GM13976 (cell line): ENCODE measurements around the gene AQP5.

ENCODE experiments used
- DNase-seq: peaks from one replicate; pipeline ENCODE4 v3.0.0; 2012; ENCODE audit warnings: low spot score
- in situ Hi-C: fragments of 300-500 bp; cut with MboI; formaldehyde crosslinking; loops from one replicate; pipeline ENCODE4 v1.12.0; 2022; ENCODE audit warnings: low sequenced_read_pairs, mixed read lengths, inconsistent platforms; ENCODE audit not compliant: unreplicated experiment
- TF ChIP-seq, protein P1 (sequence below): IDR thresholded peaks from 2 replicates; pipeline ENCODE4 v1.5.1; 2012; ENCODE audit warnings: borderline replicate concordance, mild to moderate bottlenecking; ENCODE audit not compliant: insufficient read depth; ENCODE audit errors: extremely low read depth, missing control alignments, control extremely low read depth

The AQP5 gene

DNA sequence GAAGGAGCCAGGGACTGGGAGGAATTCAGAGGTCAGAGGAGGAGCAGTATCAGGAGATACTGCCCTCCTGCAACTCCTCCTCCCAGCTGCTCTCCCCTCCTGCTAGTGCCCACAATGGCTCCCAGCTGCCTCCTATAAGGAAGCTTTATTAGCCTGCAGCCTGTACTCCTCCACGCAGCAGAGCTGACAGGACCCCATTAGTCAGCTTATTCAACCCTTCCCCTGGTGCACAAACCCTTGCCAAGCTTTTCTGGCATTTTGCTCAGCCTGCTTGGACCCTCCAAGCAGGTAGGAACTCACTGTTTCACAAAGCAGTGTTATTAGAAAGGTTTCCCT lies 18.1 kb upstream of the AQP5 start:
- in situ Hi-C loops = no loop called here
- TF ChIP-seq, protein P1, sequence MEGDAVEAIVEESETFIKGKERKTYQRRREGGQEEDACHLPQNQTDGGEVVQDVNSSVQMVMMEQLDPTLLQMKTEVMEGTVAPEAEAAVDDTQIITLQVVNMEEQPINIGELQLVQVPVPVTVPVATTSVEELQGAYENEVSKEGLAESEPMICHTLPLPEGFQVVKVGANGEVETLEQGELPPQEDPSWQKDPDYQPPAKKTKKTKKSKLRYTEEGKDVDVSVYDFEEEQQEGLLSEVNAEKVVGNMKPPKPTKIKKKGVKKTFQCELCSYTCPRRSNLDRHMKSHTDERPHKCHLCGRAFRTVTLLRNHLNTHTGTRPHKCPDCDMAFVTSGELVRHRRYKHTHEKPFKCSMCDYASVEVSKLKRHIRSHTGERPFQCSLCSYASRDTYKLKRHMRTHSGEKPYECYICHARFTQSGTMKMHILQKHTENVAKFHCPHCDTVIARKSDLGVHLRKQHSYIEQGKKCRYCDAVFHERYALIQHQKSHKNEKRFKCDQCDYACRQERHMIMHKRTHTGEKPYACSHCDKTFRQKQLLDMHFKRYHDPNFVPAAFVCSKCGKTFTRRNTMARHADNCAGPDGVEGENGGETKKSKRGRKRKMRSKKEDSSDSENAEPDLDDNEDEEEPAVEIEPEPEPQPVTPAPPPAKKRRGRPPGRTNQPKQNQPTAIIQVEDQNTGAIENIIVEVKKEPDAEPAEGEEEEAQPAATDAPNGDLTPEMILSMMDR = no peak

DNA sequence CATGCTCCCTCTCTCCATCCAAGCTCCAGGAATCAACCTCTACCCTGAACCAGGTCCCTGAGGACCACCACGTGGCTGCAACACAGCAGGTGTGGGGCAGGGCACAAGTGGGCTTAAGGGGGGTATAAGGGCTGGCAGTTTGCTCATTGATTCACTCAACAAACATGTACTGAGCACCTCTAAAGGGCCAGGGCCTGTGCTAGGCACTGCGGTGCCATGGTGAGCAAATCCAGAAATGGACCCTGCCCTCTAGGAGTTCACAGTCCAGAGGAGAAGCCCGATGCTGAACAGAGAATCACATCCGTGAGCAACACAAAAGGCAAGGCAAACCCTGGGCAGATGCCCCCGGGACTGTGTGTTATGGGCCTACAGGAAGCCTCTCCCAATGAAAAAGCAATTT lies 17.6 kb upstream of the AQP5 start:
- TF ChIP-seq, protein P1 = no peak
- DNase-seq = no peak
- in situ Hi-C loops = no loop called here

More for the DNA sequence above, 18.1 kb upstream of the AQP5 start:
- DNase-seq = no peak

DNA sequence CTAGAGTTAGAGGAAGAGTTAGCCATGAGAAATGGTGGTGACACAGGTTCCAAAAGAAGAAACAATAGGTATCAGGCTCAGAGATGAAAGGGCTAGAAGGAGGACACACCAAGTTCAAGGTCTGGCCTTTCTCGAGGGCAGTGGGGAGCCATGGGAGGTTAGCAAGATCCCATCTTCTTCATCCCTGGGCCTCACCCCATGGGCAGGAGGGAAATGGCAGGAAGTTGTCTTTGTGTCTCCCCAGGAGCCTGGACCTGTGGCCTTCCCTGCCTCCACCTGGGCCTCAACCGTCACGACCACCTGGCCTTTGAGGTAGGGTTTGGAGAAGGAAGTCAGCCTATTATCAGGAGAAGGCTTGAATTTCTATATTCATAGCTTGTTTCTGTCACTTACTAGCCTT lies 17.0 kb upstream of the AQP5 start:
- no peak for DNase-seq
- TF ChIP-seq, protein P1 = no peak
- in situ Hi-C loops = no loop called here

- TF ChIP-seq, protein P1 = peak; percentile 94
- in situ Hi-C loops = no loop called here
- DNase-seq = peak; percentile 93
Measured at GRCh38 chr12:49945394-49946080, 16.1 kb upstream of the AQP5 start.

GRCh38 chr12:49946086-49946485 lies 15.6 kb upstream of the AQP5 start:
- DNase-seq = no peak
- TF ChIP-seq, protein P1 = no peak
- in situ Hi-C loops = no loop called here

DNA sequence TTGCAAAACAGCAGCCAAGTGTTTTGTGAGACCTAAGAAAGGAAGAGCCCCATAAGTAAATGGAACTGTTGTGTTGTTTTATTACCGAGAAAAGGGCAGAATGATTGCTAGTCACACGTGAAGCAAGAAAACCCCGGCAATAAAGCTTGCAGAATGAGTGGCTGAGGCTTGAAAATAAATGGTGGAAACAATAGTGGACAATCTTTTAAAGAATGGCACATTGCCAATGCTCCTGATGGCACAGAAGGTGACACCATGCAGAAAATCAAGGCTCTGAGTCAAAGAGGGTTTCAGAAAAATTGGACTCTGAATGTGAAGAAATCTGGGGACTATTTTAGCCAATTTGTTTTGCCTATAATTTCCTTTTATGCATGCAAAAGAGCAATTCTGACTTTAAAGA lies 15.2 kb upstream of the AQP5 start:
- in situ Hi-C loops = no loop called here
- TF ChIP-seq, protein P1 = no peak
- DNase-seq = no peak

DNA sequence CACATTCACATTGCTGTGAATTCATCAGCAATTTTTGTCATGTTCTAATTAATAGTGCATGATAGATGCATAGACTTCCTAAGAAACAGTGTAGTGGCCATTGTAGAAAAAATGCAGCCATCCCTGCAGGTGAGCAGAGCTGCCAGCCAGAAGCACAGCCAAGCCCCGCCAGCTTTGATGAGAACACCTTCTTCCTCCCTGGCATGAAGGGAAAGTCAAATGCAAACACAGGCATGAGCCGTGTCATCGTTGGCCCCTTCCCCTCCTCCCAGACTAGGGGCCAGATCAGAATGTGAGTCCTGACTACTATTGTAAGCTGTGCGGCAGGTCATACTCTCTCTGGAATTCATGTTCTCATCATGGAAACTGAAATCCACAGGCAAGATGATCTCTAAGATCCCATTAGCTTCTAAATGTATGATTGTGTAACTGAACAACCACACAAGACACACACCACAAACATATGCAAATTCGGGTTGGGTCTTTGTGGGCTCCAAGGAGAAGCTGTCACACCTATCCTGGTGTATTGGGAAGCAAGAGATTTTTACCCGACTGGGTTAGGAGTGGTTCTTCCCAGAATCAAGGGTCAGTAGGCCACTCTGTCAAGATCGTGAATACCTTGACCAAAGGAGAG lies 14.0 kb upstream of the AQP5 start:
- TF ChIP-seq, protein P1 = no peak
- no peak for DNase-seq
- in situ Hi-C loops = no loop called here
